Breast epithelium (tissue), 3 donors: ENCODE data around the gene ENG.

Source experiments
- CTCF ChIP-seq, 3 donors: fragments of 450-650 bp; IDR thresholded peaks; one replicate each; pipeline ENCODE4 v1.5.1; 2016 to 2017; ENCODE audit warnings: antibody characterized with exemption in 3 of 3, mild to moderate bottlenecking in 3 of 3, moderate library complexity in 3 of 3
- POLR2AphosphoS5 ChIP-seq, 3 donors: sonication (generic); formaldehyde crosslinking; IDR thresholded peaks; one replicate each; pipeline ENCODE4 v1.6.1; 2017; ENCODE audit warnings: antibody characterized with exemption in 3 of 3

- no peak for TF ChIP-seq CTCF (IDR thresholded peaks at IDR 0.05)
- TF ChIP-seq POLR2AphosphoS5 (IDR thresholded peaks at IDR 0.05) = no peak
Measured at GRCh38 chr9:127852829-127853228, 1.6 kb downstream of the ENG start.
